ENCODE results near the gene SCGB1D2.
"Not testable (repeated sequence)": the region's sequence is repeated elsewhere in the genome, so short reads cannot be mapped to it uniquely, and the experiment has no call there.

Gene SCGB1D2, protein sequence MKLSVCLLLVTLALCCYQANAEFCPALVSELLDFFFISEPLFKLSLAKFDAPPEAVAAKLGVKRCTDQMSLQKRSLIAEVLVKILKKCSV

GRCh38 chr11:62242021-62242420, at the start of gene SCGB1D2:
SCGB1D2 (plus strand) TSS chr11:62242239; CDS start chr11:62242308, 69 bp downstream.
- no peak for DNase-seq

DNA sequence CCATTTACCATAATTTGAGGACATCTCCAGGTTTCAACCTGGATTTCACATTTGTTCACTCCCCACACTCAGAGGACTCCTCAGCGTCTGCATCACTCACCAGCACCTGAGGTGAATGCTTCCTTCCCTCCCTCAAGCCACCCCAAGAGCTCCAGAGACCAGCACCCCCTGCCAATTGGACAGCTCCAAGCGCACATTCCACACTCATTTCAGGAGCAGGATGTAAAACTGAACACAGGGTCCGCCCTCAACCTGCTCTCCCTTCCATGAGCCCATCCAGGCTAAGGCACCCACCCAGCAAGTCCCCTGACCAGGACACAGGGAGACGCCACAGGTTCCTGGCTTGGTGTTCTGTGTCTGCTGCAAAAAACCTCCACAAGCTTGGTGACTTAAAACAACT, 48.1 kb upstream of the SCGB1D2 start:
- DNase-seq = no peak

DNA sequence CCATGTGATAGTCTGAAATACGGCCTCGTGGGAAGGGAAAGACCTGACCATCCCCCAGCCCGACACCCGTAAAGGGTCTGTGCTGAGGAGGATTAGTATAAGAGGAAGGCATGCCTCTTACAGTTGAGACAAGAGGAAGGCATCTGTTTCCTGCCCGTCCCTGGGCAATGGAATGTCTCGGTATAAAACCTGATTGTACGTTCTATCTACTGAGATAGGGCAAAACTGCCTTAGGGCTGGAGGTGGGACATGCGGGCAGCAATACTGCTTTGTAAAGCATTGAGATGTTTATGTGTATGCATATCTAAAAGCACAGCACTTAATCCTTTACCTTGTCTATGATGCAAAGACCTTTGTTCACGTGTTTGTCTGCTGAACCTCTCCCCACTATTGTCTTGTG, 47.0 kb upstream of the SCGB1D2 start:
- DNase-seq = not testable (repeated sequence)

DNA sequence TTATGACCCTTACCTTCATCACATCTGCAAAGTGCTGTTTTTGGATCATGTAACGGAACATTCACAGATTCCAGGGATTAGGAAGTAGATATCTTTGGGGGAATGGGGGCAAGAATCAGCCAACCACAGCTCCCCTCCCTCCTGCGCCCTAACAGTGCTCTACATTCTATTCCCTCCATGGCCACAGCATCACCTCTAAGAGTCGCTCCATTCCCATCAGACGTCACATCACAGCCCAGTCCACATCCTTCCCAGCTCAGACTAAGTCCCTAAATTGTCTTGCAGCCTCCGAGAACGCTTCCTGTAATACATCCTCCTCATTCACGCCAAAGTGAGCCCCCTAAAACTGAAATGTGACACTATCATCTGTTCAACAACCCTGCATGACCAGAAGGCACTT, 46.1 kb upstream of the SCGB1D2 start:
- no peak for DNase-seq

DNA sequence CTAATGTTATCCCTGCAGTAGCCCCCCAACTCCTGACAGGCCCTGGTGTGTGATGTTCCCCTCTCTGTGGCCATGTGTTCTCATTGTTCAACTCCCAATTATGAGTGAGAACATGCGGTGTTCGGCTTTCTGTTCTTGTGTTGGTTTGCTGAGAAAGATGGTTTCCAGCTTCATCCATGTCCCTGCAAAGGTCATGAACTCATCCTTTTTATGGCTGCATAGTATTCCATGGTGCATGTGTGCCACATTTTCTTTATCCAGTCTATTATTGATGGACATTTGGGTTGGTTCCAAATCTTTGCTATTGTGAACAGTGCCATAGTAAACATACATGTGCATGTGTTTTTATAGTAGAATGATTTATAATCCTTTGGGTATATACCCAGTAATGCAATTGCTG, 44.6 kb upstream of the SCGB1D2 start:
- not testable (repeated sequence) for DNase-seq

DNA sequence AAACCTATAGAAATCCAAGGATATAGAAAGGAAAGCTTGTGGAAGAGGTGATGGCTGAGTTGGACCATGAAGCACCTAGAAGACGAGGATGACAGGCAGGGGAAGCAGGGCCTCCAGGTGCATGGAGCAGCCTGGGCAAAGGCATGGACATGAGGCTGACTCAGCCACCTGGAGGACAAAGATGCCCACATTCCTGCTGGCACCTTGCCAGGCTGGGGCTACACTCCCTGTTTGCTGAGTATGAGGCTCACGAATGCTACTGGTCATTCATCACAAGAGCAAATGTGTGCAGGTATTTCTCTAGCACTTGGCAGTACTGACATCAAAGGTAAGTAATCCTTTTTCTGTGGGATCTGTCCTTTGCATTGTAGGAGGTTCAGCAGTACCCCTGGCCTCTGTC, 40.7 kb upstream of the SCGB1D2 start:
- DNase-seq = no peak

GRCh38 chr11:62202910-62203309, 39.1 kb upstream of the SCGB1D2 start:
- no peak for DNase-seq

GRCh38 chr11:62204430-62204829, 37.6 kb upstream of the SCGB1D2 start:
- no peak for DNase-seq

GRCh38 chr11:62205441-62205840, 36.6 kb upstream of the SCGB1D2 start:
- DNase-seq = no peak

GRCh38 chr11:62206276-62207066, 35.6 kb upstream of the SCGB1D2 start:
- DNase-seq = not testable (repeated sequence)

DNA sequence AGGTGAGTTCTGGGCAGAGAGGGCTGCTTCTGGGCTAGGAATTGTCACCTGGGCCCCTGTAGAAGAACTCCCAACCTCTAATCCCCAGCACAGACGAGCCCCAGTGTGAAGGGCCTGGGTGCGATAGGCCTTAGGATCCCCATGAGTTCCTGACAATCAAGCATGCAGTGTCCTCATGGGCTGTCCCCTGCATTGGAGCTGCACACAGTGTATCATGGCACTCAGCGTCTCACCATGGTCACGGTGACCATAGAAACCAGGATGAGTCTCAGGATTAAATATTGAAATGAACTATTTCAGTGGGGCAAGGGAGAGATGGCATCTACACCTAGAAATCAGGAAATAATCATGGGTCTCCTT, 33.3 kb upstream of the SCGB1D2 start:
- no peak for DNase-seq

- DNase-seq = no peak
Observed at GRCh38 chr11:62217191-62217748, 24.8 kb upstream of the SCGB1D2 start.

DNA sequence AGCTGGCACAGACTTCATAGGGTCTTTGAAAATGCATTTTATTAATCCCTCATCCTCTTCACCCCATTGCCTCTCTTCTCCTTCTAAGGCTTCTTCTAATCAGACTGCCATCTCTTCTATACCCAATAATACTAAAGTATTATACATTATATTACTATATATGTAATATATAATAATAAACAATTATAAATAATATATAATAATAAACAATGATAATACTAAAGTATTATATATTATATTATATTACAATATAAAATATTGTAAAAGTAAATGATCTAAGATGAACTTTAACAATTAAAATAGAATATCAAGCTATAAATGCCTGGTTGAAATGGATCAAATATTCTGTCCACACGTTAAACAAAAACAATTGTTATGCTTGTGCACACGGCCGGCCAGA, 20.5 kb upstream of the SCGB1D2 start:
- no peak for DNase-seq

DNA sequence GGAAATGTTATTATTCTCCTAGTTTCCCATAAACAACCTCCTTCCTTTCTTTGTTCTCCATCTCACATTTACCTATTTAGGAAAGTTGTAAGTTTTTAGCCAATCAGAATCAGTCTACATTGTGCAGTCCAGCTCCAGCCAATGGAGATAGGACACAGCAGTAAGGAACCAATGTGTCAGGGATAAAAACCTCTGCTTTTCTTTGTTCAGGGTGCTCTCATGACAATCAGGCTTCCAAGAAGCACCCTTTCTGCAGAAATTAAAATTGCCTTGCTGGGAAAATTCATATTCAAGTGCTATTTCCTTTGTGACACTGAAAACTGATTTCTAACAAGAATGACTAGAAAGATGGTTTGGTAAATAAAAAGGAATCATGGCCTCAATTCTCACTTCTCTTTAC, 18.9 kb upstream of the SCGB1D2 start:
- peak; percentile 16 for DNase-seq

- DNase-seq = no peak
Observed at GRCh38 chr11:62233730-62234129, 8.3 kb upstream of the SCGB1D2 start.

DNA sequence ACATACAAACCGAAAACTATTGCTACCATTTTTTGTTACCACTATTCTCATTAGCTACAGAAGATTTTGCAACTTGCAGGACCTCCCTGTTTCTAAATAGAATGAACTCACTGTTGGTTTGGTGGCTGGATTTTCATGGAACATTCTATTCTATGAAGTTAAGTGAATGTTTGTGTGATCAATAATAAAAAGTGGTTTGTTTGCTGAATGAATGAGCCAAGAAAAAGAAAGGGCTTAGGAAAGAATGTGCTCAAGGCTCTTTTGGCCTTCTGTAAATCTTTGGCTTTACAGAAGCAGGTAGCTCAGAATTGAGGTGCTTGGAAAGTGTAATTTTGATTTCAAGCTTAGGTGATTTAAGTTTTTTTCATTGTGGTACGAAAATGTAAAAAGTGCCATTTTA, 5.9 kb upstream of the SCGB1D2 start:
- no peak for DNase-seq

DNA sequence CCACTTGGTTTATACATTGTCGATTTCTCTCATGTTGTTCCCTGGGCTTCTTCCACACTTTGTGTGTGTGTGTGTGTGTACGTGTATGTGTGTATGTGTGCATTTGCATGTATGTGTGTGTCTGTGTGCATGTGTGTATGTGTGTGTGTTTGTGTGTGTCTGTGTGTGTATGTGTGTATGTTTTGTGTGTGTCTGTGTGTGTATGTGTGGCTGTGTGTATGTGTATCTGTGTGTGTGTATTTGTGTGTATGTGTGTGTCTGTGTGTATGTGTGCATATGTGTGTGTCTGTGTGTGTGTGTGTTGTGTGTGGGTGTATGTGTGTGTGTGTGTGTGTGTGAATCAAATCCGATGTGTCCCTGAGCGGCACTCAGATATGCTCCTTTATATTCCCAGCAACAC, 4.5 kb upstream of the SCGB1D2 start:
- DNase-seq = no peak

DNA sequence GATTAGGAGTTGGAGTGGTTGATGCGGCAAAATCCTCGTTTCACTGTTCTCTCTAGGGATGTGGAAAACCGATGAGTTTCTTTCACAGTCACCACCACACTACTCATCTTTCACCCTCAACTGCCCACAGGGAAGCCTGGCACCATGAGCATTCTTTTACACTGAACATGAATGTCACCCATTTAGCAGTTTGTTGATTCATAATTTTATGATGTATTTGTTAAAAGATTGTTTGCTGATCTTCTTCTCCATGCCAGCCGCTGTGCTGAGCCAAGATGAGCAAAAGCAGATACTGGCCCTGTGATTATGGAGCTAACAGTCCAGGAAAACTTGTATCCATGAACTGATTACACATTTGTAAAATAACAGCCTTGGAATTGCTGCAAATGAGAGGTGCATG, 3.9 kb upstream of the SCGB1D2 start:
- no peak for DNase-seq

DNA sequence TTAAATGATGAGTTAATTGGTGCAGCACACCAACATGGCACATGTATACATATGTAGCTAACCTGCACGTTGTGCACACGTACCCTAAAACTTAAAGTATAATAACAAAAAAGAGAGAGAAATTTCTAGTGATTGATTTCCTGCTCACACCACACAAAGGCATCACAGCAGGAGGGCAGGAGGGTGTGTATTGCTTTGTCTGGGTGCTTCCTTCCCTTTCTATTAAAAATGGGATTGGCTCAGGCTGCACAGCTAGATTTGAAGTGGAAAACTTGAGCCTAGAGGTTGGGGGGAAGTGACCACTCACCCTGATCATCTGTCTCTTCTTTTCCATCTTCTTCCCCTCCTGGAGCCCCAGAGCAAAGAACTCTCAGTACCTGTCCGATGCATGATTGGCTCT, 944 bp upstream of the SCGB1D2 start:
- no peak for DNase-seq

DNA sequence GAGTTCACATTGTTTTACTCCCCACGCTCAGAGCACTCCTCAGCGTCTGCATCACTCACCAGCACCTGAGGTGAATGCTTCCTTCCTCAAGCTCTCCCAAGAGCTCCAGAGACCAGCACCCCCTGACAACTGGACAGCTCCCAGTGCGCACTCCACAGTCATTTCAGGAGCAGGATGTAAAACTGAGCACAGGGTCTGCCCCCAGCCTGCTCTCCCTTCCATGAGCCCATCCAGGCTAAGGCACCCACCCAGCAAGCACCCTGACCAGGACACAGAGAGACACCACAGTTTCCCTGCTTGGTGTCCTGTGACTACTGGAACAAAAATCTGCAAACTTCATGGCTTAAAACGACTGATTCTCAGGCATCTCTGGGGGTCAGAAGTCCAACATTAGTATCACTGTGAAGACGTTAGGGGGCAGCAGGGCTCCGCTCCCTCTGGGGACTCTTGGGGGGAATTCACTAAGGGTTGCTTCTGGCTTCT, 3.3 kb downstream of the SCGB1D2 start:
- DNase-seq = no peak

DNA sequence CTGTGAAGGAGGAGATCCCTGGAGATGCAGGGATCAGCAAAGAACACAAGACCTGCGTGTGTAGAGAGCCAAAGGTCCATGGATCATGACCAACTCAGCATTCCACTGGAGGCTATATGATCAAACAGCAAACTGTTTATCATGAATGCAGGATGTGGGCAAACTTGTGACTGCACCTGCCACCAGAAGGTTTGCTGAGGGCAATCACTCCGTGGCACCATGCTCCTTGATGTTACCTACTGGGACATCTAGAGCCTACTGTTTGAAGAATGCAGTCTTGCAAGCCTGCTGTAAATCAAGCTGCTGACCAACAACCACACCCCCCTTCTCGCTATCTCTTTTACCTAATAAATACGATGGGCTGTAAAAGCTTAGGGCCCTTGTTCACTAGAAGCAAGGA, 9.7 kb downstream of the SCGB1D2 start:
- no peak for DNase-seq

DNA sequence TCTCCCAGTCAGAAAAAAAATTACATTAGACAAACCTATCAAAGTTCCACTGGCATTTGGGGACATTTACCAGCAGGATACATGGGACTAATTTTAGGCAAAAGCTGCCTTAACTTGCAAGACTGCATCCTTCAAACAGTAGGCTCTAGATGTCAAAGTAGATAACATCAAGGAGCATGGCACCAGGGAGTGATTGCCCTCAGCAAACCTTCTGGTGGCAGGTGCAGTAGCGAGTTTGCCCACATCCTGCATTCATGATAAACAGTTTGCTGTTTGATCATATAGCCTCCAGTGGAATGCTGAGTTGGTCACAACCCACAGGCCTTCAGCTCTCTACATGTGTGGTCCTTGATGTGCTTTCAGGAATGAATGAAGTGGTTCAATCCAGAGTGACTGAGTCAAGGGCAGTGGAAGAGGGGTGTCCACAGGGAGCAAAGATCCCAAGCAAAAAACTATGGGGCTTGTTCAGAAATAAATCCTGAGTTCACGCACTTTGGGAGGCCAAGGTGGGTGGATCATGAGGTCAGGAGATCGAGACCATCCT, 12.0 kb downstream of the SCGB1D2 start:
- DNase-seq = no peak

DNA sequence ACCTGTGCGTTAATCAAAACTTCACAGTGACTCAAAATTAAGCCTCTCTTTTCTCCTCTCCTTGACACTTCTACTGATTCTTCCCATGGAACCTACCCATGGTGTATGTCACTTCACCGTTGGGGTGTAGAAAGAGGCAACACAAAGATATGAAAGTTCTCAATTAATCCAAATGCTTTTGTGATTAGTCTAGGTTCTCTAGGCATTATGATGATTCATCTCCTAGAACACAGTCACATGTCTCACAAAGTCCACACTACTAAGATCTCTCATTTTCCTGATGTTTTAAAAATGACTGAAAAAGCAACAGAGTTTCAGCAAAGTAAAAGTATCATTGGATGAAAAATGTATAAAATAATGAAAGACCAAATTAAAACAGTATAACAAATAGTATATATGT, 14.2 kb downstream of the SCGB1D2 start:
- DNase-seq = no peak

GRCh38 chr11:62260261-62260953, 18.4 kb downstream of the SCGB1D2 start:
- no peak for DNase-seq
